GM19240 (cell line): ENCODE results near the gene TNNT1.

ENCODE experiments used
- DNase-seq: peaks from one replicate; pipeline ENCODE4 v3.0.0; 2011; ENCODE audit warnings: low spot score; ENCODE audit not compliant: insufficient read length

The TNNT1 gene

DNA sequence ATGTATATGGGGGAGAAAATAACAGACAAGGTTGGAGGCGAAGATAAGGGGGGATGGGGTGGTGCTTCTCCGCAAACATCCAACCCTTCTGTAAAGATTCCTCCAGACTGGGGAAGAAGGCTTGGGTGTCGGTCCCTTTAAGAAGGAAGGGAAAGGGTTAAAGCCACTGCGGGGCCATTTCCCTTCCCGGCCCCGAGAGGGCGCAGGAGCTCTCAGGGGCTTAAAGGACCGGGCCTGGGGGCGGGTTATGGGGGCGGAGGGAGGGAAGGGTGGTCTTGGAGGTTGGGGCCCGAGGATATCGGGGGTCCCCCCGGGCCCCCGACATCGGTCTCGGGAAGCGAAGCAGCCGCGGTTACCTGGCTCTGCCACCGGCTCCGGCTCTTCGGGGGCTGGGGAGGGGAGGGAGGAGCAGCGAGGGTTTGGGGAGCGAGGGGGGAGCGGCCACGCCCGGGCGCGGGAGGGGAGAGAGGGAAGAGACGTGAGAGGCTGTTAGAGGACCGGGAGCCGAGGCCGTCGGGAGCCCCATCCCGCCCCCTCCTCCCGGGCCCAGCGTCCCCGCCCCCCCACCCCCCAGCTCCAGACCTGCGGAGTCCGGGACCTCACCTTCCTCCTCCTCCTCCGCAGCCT is 2.8 kb downstream of the TNNT1 start:
- DNase-seq: no peak

- no peak for DNase-seq
These were observed 3.8 kb downstream of the TNNT1 start for GRCh38 chr19:55145232-55145631.

DNA sequence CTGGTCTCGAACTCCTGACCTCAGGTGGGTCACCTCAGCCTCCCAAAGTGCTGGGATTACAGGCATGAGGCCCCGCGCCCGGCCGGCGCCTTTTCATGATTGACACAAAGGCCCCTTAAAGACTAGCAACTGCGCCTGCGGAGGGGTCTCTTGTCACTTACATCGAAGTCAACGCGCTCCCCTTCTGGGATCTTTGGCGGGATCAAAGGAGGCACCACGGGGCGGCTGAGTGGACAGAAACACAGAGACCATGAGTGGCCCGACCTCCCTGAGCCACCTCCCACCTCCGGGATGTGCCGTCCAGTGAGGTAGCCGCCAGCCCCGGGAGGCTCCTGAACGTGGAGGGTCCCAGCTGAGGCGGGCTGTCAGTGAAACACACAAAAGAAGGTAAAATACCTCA is 7.3 kb downstream of the TNNT1 start:
- no peak for DNase-seq

DNA sequence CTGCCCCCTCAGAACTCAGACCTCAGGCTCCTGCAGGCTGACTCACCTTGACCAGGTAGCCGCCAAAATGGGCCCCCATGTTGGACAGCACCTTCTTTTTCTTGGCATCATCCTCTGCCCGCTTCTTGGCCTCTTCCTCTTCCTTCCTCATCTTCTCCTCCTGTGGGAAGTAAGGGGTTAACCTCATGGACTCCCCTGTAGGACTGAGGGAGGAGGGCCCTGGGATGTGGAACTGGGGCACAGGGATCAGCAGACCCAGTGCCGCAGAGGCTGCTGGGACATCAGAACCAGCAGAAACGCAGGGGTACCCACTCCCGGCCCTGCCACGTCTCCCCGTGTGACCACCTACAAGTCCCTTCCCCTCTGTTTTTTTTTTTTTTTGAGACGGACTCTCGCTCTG is 11.1 kb downstream of the TNNT1 start:
- DNase-seq: no peak

DNA sequence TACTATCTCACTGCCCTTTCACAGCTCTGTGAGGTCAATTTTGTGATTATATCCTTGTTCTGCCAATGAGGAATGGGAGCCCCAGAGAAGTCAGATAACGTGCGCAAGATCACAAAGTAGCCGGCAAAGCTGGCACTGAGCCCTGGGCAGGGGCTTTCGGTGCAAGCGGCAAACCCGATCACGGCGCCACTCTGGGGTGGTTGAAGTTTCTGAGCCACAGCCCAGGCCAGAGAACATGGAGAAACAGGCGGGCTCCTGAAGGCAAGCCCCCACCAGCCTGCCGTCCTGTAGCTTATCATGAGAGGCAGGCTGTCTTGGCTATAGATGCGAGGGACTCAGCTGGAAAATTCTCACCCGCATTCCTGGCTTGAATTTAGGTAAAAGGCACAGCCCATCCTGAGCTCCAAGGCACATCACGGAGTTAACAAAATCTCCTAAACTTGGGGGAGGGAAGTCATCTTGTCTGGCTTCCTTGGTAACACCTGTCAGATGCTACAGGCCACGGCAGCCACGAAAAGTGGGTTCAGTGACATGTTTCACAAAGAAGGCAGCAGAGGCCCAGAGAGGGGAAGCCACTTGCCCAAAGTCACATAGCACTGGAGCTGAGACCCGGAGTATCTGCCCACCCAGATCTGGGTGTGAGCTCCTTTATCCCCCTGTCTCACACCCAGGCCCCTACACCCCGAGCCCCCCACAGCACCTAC is 12.5 kb downstream of the TNNT1 start:
- no peak for DNase-seq

DNA sequence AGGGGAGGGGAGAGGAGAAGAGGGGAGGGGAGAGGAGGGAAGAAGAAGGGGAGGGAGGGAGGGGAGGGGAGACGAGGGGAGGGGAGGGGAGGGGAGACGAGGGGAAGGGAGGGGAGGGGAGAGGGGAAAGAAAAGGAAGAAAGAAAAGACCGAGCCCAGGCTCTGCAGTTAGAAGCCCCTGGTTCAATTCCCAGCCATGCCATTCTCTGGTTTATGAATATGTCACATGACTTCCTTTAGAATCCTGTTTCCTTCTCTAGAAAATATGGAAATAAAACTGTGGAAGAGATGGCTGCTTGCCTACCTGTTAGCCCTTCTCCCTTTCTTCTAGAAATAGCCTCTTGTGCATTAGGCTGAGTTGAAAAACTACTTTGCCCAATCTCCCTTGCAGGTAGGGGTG is 14.3 kb downstream of the TNNT1 start:
- DNase-seq: no peak

- DNase-seq: no peak
These were observed 15.2 kb downstream of the TNNT1 start for GRCh38 chr19:55133639-55134444.

GRCh38 chr19:55132453-55133129 is 16.4 kb downstream of the TNNT1 start:
- DNase-seq: no peak

- DNase-seq: no peak
These were observed 17.6 kb downstream of the TNNT1 start for GRCh38 chr19:55131421-55131820.

- no peak for DNase-seq
These were observed 30.0 kb downstream of the TNNT1 start for GRCh38 chr19:55119053-55119452.

DNA sequence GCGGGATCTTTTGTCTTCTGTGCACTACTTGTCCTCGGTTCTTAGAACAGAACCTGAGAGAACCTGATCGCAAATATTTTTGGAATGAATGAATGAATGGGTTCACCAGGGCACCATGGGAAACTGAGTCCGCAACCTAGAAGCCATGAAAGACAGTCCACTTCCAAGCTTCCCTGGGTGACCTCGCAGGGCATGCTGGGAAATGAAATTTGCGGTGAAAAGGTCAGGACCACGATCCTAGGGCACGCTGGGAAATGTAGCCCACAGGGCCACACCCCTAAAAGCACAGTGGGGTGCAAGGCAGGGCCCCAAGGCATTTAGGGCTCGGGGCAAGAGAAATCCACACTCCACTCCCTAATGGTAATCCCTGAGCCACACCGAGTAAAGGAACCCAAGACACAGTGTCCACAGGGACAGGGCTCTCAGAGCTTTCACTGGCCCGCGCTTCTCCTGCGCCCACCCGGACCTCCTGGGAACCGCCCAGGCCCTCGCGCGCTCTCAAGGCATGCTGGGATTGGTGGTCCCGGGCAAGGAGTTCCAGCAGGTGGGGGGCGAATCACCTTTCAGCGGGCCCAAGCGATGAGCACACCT is 30.5 kb downstream of the TNNT1 start:
- DNase-seq: no peak

DNA sequence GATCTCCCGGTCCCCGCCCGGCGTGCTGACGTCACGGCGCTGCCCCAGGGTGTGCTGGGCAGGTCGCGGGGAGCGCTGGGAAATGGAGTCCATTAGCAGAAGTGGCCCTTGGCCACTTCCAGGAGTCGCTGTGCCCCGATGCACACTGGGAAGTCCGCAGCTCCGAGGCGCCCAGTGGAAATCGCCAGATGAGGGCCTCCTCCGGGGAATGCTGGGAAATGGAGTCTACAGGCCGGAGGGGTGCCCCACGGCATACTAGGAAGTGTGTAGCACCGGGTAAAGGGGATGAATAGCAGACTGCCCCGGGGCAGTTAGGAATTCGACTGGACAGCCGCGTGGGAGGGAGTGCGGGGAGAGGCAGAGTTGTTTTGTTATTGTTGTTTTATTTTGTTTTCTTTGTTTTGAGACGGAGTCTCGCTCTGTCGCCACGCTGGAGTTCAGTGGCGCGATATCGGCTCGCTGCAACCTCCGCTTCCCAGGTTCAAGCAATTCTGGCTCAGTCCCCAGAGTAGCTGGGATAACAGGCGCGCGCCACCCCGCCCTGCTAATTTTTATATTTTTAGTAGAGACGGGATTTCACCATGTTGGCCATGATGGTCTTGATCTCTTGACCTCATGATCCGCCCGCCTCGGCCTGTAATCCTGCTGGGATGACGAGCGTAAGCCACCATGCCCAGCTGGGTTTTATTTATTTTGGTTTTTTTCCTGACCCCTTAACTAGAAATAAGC is 31.2 kb downstream of the TNNT1 start:
- peak; percentile 99 for DNase-seq

GRCh38 chr19:55116859-55117662 is 31.9 kb downstream of the TNNT1 start, which contains the start of gene PPP1R12C:
Gene PPP1R12C, minus strand, starts transcription at chr19:55117637. Its CDS starts 94 bp downstream, at chr19:55117543.
- no peak for DNase-seq

- peak; percentile 81 for DNase-seq
These were observed 32.7 kb downstream of the TNNT1 start for GRCh38 chr19:55116232-55116858.

- no peak for DNase-seq
These were observed 33.5 kb downstream of the TNNT1 start for GRCh38 chr19:55115446-55116065.

- no peak for DNase-seq
These were observed 34.4 kb downstream of the TNNT1 start for GRCh38 chr19:55114566-55115145.

- no peak for DNase-seq
These were observed 35.4 kb downstream of the TNNT1 start for GRCh38 chr19:55113570-55114039.

DNA sequence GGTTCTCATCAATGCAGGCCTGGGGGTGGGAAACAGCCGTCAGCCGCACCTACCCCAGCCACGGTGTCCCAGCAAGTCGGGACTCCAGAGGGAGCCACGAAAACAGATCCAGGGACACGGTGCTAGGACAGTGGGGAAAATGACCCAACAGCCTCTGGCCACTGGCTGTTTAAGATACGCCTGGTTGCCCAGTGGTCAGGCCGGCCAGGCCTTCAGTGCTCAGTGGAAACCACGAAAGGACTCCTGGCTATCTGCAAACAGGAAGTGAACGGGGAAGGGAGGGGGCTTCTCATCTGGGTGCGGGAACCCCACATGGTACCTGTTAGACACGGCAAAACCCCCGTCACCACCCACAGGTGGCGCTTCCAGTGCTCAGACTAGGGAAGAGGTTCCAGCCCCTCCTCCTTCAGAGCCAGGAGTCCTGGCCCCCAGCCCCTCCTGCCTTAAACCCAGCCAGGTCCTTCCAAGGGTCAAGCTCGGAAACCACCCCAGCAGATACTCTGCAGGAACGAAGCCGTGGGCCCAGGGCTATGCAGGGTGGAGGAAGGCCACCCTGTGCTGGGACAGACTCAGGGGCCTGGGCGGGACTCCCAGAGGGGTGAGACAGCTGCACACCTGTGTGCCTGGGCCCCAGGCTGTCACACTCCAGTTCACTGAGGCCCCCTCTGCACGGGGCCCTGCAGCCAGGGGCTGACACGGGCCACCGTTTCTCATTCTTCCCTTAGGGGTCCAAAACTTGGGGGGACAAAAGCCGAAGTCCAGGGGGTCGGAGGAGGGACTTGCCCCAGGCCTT is 36.0 kb downstream of the TNNT1 start:
- peak; percentile 0 for DNase-seq
